ENCODE data around the gene PARVB.
A peak's percentile ranks its signal among the peaks of the same experiment; 100 is the strongest.
"Not testable (repeated sequence)": the region's sequence is repeated elsewhere in the genome, so short reads cannot be mapped to it uniquely, and the experiment has no call there.

Gene PARVB

DNA sequence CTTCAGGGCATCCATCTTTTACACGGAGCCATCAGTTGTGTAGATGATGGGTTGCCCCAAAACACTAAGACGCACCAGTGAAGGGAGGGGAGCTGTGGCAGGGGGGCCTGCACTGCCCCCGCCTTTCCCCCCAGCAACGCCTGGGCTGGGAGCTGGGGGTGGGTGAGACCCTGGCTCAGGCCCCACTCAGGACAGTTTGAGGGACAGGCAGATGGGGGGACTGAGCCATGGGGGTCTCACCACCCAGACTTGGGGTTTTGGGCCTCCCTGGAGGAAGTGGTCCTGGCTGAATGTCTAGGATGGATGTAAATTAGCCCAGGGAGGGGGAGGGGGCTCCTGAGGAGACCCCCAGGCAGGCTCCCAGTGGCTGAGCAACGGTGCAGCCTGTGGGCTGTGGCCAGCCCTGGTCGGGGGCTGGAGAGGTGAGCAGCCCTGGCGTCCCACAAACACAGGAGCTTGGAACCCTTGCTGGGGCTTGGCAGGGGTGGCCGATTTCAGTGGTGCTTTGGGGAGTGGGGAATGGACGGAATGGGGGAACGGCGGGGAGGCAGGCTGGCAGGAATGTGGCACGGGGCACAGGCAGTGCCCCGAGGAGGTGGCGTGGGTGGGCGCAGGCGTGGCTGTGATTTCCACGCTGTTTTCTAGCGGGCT lies 6.1 kb downstream of the PARVB start:
- DNase-seq: no peak

DNA sequence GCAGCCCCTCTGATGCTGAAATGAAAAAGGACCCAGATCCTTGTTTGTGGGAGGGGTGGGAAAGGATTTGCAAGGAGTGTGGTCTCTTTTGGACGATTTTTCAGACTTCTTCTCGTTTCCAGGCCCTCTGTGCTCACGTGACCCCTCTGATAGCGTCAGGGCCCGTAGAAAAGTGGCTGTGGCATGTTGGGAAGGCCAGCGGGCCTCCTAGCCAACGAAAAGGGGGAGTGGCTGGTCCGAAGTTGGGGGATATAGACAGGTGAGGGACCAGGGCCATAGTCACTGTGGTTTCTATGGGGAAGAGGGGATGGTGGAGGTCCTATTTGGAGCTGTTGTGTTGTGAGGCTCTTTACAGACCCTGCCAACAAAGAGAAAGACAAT lies 6.6 kb downstream of the PARVB start:
- no peak for DNase-seq

DNA sequence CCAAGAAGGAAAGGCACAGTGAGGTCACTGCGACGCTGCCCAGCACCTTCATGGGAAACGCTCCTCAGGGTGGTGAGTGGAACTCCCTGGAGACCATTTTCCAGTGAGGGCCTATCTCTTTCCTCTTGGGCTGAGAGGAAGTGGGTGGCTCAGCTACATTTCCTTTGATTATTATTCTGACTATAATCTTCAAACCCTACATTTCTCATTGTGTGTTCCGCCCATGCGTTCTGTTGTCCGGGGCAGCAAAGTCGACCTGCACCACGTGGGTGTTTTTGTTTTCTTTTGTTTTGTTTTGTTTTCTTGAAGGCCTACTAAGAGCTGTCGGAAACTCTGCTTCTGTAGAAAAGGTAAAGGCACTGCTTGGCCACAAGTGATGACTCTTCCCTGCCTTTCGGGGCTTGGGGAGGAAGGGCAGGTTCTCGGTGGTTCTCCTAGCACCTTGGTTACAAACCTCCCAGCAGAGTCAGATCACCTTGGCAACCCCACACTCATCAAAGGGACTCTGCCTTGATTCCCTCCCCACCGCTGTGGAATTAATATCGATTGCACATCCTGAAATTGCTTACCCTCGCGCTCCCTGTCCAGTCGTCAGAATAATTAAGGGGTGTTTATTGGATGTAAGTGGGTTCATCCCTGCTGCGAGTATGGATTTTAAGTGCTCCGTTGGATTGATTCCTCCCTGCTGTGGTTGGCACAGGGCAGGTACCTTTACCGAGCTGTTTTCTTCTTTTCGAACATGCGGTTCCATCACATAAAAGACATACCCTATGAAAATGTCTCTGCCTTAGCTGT lies 7.3 kb downstream of the PARVB start:
- DNase-seq: no peak

DNA sequence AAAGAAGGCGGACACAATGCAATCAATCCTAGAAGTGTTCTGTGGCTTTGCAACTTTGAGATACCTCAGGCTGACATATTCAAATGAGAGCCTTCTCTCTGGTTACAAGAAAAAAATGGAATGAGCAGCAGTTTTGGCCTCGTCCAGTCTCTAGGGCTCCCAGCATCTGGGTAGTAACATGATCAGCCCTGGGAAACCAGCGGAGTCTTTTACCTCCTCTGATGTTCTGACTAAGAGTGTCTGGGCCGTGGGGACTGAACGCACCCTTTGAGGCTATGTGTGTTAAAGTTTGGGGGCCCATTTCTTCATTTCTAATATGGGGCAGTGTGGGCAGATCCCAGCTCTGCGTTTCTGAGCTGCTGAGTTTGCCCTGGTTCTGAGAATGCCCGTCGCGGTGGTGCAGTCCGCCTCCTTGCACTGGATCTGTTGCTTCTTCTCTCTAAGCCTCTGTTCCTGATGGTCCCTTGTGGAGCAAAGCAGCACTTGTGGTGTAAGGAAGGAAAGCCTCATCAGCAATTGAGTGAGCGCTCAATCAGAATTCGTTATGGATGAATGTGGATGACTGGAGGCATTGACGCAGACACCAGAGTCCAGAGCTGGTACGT lies 8.1 kb downstream of the PARVB start:
- no peak for DNase-seq

DNA sequence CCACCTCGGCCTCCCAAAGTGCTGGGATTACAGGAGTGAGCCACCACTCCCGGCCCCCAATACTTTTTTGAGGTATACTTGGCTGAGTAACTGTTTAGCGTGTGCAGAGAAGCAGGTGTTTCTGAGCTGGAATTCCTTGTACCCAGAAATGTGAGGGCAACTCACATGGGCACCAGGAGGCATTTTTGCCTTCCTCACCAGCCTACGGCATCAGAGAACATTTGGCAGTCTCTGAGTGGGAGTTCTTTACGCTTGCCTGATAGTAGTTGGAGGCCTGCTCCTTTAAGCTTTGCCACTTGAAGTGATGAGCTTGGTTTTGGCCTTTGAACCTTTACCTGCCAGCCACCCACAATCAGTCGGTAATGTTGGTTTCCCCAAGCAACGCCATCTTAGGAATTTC lies 9.2 kb downstream of the PARVB start:
- no peak for DNase-seq

DNA sequence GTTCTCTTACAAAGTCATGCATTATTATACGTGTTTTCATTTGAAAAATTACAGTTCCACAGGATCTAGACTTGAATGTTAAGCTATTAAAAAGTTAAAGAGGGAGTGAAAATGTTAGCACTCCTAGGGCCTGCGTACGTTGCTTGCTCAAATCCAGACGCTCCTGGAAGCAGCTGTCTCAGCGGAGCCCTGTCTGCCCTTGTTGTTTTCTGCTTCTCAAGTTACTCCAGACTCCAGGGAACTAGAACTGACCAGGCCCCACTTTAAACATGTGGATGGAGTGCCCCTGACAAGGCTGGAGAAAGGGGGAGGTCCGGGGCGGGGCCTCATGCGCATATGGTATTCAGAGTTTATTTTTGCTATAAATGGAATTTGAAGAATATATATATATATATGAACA lies 9.6 kb downstream of the PARVB start:
- no peak for DNase-seq

DNA sequence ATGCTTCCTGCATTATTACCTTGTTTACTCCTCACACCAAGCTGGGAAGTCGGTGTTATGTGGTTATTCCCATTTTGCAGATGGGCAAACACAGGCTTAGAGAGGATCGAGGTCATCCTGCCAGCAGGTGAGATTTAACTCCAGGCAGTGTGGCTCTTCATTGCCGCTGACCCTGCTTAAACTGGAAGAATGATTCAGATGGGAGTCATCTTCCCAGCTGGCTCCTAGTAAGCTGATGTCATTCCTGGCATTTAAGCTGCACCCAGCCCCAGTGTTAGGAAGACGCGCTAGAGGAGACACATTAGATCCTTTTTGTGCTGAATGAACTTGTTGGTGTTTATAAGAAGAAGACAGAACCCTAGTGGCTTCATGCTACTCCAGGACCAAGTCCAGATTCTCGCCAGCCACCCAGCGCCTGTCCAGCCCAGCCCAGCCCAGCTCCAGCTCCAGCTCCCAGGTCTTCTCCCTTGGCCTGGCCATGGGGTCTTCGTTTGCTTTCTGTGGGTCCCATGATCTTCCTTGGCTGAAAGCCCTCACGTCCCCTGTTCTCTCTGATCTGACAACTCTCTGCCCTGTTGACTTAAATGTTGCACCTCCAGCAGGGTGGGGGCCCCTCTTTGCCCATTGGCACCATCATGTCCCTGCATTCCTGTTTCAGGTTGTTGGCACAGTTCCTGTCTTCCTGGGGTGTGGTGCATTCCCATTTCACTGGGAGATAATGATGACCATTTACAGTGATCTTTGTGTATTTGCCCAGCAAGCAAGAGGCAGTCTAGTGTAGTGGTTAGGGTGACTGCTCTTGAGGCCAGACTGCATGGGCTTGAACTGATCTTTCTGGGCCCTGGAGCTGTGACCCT lies 13.6 kb downstream of the PARVB start:
- DNase-seq: peak; percentile 95

DNA sequence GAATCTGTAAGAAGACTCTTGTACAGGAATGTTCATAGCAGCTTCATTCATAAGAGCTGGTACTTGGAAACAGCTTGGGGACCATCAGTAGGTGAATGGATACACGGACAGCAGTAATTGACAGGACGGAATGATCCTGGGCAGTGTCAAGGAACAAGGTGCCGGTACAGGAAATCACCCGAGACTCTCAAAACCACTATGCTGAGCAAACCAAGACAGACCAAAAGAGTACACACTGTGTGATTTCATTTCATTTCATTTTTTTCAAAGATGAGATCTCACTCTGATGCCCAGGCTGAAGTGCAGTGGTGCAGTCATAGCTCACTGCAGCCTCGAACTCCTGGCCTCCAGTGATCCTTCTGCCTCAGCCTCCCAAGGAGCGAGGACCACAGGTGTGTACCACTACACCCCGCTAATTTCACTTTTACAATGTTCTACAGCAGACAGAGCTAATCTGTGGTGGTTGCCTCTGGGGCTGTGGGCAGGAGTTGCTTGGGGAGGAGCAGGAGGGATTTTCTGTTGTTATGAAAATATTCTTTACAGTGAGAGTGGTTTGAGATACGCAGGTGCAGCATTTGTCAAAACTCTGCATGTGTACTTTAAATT lies 15.6 kb downstream of the PARVB start:
- DNase-seq: no peak

DNA sequence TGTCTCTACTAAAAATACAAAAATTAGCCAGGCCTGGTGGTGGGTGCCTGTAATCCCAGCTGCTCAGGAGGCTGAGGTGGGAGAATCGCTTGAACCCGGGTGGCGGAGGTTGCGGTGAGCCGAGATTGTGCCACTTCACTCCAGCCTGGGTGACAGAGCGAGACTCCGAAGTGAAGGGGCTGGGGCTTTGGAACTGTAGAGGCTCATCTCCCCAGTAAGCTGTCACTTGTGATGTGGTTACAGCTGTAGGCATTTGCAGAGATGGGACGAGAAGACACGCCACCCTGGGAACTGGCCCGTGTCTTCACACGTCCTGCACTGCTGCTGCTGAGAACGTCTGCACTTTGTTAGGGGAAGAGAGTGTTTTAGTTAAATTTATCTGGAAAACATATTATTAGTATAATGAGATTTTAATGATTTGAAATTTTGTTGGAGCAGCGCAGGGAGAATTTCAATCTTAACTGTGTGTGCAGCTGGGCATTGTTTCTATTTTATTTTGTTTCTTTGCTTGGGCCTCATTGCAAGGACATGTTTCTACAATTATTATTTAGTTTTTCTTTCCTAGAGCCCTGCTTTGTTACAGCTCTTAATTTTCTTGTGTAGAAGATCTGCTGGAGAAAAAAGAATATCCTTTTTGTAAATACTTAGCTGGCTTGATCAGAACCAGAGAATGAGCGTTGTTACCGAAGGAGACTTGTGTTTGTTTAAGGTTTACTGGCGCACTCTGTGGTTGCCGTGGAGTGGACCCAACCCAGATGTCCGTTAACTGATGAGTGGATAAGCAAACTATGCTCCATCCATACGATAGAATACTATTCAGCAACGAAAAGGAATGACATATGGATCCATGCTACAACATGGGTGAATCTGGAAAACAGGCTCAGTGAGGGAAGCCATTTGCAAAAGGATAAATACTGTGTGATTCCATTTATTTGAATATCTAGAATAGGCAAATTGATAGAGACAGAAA lies 18.4 kb downstream of the PARVB start:
- DNase-seq: no peak

DNA sequence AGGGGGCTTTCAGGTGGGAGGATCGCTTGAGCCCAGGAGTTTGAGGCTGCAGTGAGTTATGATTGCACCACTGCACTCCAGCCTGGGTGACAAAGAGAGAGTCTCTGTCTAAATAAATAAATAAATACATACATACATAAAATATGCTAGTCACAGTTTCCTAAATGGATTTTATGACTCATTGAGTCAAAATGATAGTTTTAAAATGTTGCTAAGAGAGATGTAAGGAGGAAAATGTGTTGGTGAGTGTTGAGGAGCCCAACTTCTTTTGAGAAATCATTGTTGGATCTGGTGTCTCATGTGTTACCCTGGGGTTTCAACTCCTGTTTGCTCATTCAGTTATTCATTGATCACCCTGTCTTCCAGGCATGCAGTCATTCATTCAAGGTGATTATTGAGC lies 21.0 kb downstream of the PARVB start:
- peak; percentile 54 for DNase-seq

DNA sequence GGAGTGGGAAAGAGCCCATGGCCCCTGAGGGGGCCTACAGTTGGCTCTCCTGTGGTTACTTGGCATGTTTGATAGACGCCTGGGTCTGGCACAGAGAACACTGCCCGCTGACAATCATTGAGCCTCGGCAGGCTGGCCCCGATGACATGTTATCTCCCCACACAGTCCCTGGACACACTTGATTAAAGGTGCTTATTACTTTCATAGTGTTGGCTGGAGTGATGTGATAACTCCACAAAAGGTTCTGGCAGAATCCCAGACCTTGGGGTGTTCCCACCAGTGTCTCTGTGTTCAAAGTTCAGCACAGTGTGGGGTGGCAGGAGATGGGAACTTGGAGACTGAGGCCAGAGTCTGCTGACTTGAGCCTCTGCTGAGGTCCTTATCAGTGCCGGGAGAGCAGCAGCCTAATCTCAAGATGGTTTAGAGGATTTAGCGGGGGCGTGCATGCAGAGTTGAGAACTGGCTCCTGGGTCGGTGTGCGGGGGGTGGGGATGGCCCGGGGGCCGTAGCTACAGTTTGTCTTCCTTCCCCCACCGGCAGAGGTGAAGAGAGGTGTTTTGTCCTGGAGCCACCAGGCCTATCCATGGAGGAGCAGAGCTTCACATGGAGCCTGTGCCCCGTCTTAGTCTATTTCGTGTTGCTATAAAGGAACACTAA lies 22.5 kb downstream of the PARVB start:
- no peak for DNase-seq

DNA sequence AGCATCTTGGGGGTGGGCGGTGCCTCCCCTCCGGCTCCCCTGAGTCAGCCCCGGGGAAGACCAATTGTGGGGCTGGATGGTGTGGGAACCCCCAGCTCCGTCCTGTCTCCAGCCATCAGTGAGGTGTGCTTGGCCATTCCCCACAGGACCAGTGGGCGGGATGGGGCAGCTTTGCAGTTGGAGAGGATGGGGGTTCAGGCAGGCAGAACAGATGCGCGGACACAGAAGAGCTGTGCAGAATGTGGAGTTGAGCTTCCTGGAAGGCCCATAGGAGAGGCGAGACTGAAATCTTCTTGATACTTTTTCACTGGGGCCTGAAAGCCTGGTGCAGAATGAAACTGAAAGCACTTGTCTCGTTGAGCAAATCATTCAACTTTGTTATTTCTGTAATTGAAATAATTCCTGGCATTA lies 23.8 kb downstream of the PARVB start:
- DNase-seq: no peak

DNA sequence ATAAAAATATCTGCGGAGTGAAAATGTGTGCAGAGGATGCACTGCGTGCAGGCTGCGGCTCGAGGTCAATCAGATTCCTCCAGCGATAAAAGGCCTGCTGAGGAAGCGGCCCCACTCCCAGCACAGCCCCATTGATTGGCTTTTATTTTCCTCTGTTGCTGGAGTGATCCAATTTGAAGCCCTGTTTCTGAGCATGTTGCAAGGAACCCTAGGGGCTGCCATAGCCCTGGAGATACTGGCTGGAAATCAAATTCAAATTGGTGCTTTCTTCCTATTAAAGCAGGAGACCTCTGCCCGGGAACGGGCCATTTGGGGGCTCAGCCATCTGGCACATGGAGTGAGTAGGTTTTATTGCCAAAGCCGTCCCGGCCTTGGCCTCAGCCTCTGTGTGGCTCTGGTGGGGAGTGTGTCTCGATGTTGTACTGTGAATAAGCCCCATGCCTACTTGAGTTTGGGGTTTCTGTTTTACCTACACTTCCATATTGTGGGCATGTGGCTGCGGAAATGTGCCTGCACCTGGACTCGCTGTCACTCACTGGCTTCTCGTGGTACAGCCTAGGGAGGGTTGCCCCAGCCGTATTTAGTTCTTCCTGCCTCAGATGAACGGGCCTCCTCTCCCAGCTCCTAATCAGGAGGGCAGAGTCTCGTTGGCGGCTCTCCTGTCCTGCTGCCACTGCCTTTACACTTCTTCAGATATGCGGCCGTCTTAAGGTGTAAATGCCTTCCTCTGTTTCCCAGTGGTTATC lies 25.6 kb downstream of the PARVB start:
- no peak for DNase-seq

DNA sequence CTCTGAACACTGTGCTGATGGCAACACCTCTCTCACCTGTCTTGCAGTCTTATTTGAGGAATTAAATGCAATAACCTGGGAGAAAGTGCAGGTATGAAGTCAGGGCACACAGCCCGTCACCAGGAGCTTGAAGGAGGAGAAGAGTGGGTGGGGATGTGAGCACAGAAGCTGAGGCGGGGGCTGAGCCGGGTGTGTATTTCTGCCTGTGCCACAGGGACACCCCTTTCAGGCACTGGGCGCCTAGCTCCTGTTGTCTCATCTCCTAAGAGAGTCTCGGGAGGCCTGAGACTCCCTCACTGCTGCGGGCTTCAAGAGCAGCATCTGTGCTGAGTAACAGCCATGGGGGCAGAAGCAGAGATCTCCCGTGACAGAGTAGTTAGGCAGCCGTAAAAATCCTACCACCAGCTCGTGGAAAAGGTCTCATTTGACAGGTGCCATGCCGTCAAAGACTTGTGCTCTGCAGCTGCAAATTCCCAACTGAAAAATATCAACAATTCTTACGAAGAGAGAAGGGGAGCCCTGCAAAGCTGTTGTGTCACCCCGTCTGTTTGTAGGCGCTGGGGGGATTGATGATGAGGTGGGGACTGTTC lies 26.8 kb downstream of the PARVB start:
- no peak for DNase-seq

DNA sequence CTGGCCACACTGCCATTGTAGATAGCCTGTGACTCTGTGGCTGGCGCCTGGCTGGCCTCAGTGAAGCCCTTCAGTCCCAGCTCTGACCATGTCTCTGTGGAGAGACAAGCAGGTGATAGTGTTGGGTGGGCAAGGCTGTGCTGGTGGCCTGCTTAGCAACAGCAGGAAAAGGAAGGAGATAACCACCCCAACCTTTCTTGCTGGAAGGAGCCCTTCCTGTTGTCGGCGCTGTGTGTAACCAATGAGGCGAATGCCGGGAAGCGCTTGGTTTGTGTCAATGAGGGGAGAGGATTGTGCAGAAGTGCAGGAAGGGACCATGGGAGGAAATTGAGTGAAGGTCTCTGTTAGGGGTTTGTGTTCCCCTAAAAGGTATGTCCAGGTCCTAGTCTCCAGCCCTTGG lies 27.3 kb downstream of the PARVB start:
- no peak for DNase-seq

DNA sequence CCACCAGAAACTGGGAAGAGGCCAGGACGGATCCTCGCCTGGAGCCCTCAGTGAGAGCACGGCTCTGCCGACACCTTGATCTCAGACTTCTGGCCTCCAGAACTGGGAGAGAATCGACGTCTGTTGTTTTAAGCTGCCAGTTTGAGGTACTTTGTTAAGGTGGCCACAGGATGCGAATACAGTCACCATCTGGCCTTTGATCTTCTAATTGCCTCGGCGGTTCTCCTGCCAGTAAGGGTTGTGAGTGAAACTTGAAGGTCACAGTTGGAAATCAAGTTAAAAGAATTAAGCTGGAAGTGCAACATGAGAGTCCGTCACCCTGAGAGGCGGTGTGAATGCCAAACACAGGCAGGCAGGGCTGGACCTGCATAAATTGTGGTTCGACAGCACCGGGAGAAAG lies 27.9 kb downstream of the PARVB start:
- no peak for DNase-seq

DNA sequence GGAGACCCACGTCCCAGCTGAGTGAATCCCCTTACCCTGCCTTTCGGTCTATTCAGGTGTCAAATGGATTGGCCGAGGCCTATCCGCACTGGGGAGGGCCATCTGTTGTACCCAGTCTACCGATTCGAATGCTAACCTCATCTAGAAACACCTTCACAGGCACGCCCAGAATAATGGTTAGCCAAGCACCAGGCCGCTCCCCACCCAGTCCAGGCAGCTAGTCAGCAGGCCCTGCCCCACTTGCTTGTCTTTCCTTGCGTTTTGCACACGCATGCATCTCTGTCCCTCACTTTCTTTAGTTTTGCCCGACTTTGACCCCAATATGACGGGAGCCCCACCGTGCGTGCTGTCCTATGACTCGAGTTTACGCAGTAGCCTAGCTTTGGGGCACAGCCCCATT lies 31.7 kb downstream of the PARVB start:
- DNase-seq: no peak

DNA sequence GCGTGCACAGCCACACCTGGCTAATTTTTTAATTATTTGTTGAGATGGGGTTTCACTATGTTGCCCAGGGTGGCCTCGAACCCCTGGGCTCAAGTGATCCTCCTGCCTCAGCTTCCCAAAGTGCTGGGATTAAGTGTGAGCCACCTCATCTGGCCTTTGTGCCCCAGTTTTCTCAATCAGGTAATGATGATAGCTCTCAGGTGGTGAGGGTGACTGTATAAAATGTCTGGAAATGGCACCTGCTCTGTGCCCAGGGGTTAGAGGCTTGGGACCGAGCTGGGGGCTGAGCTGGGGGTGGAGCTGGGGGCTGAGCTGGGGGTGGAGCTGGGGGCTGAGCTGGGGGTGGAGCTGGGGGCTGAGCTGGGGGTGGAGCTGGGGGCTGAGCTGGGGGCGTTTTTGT lies 32.5 kb downstream of the PARVB start:
- not testable (repeated sequence) for DNase-seq

DNA sequence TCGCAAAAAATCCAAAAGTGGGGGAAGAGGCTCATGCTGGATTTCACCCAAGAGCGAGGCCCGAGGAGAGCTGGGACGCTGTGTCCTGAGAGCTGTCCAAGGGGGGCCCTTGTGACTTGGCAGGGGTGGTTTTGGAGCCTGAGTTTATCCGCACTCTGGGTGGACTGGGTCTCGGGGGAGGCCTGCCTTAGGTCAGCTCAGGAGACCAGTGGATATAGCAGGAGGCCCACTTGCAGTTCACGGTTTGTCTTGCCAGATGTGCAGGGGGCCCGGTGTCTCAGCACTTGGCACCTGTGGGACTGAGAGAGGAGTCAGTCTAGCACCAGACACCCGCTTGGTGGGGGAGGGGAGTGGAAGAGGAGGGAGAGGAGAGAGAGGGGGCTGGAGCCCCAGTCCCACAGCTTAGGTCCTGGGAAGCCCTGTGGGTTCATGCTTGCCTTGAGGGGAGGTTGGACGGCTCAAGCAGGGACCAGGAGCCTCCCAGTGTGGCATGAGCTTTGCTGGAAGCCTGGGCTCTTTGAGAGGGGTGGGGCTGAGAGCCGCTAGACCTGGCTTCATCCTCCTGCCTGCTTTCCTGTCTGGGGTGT lies 33.4 kb downstream of the PARVB start:
- no peak for DNase-seq
